ENCODE measurements around the gene SP140. TPM values are rescaled to one million over a fixed set of nuclear protein-coding genes. Genes with fewer than 3 reads are reported as not detected.

The SP140 gene
- total RNA-seq, 2 donors from 2014 or later = 1.7 to 2.2 TPM

DNA sequence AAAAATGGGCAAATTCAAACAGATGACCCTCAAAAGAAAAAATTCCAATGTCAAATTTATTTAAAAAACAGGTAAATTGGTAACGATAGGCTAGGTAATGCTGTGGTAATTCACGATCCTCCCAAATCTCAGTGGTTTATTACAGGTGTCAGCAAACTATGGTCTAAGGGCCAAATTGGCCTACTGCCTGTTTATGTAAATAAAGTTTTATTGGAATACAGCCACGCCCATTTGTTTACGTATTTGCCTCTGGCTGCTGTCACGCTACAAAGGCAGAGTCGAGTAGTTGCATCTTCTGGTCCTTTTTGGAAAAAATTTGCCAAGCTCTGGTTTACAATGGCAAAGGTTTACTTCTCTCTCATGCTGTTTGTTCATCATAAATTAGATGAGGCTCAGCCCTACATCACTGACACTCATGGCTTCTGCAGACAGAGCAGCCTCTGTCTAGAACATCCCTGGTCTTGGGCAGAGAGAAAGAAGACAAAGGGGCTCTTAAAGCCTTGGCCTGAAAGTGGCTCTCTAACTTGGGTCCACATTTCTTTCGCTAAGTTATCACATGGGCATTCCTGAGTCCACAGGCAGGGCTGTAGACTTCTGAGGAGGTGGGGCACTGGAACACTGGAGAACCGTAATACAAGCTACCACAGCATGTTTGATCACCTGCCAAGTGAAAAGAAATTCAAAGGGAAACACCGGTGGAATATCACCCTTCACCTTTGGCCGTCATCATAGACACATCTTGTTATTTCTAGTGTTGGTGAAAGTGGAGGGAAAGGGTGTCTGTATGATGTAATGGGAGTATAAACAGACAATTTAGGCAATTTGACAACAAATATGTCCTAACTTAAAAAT is 40.6 kb upstream of the SP140 start:
- Histone ChIP-seq H3K9me3 (no peaks in the 10 kb centered on the region), H3K27ac (no peak overlapping the region), H3K4me3 (no peak overlapping the region), H3K36me3 (no peaks in the 10 kb centered on the region), H3K9ac (ENCODE audit: low read depth in 2 of 2, low read length in 2 of 2) (no peak overlapping the region), H3K4me1 (no peaks in the 10 kb centered on the region), H3K27me3 (no peaks in the 10 kb centered on the region)
- intact Hi-C loops (cut with DNase I) = no loop called here
- TF ChIP-seq, protein P1, sequence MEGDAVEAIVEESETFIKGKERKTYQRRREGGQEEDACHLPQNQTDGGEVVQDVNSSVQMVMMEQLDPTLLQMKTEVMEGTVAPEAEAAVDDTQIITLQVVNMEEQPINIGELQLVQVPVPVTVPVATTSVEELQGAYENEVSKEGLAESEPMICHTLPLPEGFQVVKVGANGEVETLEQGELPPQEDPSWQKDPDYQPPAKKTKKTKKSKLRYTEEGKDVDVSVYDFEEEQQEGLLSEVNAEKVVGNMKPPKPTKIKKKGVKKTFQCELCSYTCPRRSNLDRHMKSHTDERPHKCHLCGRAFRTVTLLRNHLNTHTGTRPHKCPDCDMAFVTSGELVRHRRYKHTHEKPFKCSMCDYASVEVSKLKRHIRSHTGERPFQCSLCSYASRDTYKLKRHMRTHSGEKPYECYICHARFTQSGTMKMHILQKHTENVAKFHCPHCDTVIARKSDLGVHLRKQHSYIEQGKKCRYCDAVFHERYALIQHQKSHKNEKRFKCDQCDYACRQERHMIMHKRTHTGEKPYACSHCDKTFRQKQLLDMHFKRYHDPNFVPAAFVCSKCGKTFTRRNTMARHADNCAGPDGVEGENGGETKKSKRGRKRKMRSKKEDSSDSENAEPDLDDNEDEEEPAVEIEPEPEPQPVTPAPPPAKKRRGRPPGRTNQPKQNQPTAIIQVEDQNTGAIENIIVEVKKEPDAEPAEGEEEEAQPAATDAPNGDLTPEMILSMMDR (IDR thresholded peaks at IDR 0.05) = no peak
- DNase-seq = no peak

DNA sequence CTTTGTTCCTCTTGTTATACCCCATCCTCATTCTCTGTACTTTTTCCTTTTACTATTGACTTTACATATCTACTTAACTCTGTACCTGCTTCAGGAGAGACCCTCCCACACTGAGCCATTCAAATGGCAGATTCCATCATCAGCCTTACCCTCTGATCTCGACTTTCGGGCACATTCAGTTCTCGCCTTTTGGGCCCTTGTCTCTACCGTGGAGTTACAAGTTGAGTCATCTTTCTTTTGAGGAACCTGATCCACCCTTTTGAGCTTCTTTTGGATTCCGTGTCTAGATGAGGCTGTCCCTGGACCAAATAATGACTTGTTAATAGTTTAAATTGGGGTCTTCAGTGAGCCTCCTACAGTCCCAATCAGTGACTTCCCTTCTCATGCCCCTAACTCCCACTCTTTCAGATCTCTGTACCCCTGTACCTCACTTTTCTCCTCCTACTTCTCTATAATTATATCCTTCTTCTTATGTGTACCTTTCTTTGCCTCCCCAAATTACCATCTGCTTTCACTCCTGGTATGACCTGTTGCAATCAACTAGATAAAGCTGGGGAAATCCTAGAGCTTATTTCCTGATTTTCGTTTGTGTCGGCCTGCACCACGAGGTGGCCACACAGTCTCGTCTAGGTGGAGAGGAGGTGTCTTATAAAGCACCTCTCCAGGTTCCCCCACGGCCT is 23.0 kb upstream of the SP140 start:
- no peak overlapping the region for H3K27ac ChIP-seq

DNA sequence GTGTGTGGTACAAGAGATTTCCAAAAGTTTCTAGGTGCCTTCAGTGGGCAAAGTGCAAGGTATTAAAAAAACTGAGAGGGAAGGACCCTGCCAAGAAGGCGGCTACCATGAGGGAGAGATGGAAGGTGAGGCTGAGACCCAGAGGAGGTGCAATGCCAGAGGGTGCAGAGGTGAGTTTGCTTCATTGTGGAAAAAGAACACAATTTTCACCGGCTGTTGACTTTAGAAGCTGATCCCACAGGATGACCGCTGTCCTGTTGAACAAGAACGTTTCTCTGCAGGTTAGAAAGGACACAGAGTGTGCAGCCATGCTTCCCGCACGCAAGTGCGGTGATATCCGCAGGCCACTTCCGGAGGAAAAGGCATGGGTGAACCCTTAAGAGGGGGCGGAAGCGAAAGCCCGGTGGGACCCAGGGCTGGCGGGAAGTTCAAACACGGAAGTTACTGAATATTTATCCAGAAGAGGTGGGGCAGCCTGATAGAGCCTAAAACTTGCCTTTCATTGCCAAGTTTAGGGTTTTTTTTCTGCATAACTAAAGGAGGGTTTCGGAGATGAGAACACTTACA is 22.3 kb upstream of the SP140 start:
- no peak overlapping the region for H3K9ac ChIP-seq (ENCODE audit: low read depth in 2 of 2, low read length in 2 of 2)
- H3K36me3 ChIP-seq = peaks cover 6% of the 10 kb centered on the region
- intact Hi-C loops (cut with DNase I) = no loop called here
- DNase-seq = no peak
- no peaks in the 10 kb centered on the region for H3K9me3 ChIP-seq
- H3K4me3 ChIP-seq = no peak overlapping the region
- H3K27ac ChIP-seq = no peak overlapping the region
- H3K27me3 ChIP-seq = no peaks in the 10 kb centered on the region
- H3K4me1 ChIP-seq = no peaks in the 10 kb centered on the region
- TF ChIP-seq, protein P1 (IDR thresholded peaks at IDR 0.05) = no peak

More for the DNA sequence above, 23.0 kb upstream of the SP140 start:
- H3K4me1 ChIP-seq = no peaks in the 10 kb centered on the region
- no peak overlapping the region for H3K9ac ChIP-seq (ENCODE audit: low read depth in 2 of 2, low read length in 2 of 2)
- H3K36me3 ChIP-seq = peaks cover 6% of the 10 kb centered on the region
- H3K9me3 ChIP-seq = no peaks in the 10 kb centered on the region
- no peak overlapping the region for H3K4me3 ChIP-seq
- DNase-seq = no peak
- no peaks in the 10 kb centered on the region for H3K27me3 ChIP-seq
- intact Hi-C loops (cut with DNase I) = no loop called here
- TF ChIP-seq, protein P1 (IDR thresholded peaks at IDR 0.05) = no peak

DNA sequence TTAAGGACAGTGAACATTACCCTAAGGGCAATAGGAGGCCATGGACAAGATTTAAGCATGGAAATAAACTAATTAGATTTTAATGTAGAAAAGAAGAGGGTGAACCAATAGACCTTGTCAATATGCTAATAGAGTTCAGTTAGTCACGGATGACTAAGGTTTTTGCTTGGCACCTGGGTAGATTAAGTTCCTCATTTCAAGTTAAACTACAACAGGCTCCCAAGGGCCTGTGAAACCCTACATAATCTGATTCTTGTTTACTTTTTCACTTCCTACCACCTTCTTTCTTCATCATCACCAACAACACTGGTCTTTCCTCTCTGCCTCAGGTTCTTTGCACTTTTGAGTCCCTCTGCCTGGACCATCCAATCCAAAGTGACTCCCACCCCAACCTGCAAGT is 20.5 kb upstream of the SP140 start:
- H3K36me3 ChIP-seq = no peaks in the 10 kb centered on the region
- no peak overlapping the region for H3K4me3 ChIP-seq
- intact Hi-C loops (cut with DNase I) = no loop called here
- H3K4me1 ChIP-seq = no peaks in the 10 kb centered on the region
- DNase-seq = no peak
- H3K9me3 ChIP-seq = no peaks in the 10 kb centered on the region
- no peaks in the 10 kb centered on the region for H3K27me3 ChIP-seq
- no peak overlapping the region for H3K27ac ChIP-seq
- no peak overlapping the region for H3K9ac ChIP-seq (ENCODE audit: low read depth in 2 of 2, low read length in 2 of 2)
- TF ChIP-seq, protein P1 (IDR thresholded peaks at IDR 0.05) = no peak

DNA sequence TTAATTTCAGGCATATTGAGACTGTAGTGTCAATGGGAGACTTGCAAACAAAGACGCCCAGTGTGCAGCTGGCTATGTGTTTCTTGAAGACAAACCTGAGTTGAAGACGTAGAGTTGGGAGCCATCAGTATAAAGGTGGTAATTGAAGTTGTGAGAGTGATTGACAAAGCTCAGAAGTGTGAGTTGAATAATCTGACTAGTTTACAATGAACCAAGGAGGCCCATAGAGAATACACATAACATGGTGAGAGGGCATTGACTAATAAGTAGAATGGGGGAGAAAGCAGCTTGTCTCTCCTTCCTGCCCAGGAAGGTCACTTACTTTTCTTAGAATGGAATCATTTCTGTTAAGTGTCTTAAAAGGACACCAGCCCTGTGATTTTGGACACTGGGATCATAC is 19.8 kb upstream of the SP140 start:
- no peak overlapping the region for H3K4me3 ChIP-seq
- H3K27me3 ChIP-seq = no peaks in the 10 kb centered on the region
- no peaks in the 10 kb centered on the region for H3K9me3 ChIP-seq
- intact Hi-C loops (cut with DNase I) = no loop called here
- TF ChIP-seq, protein P1 (IDR thresholded peaks at IDR 0.05) = no peak
- H3K36me3 ChIP-seq = no peaks in the 10 kb centered on the region
- no peak overlapping the region for H3K27ac ChIP-seq
- H3K4me1 ChIP-seq = no peaks in the 10 kb centered on the region
- no peak overlapping the region for H3K9ac ChIP-seq (ENCODE audit: low read depth in 2 of 2, low read length in 2 of 2)
- no peak for DNase-seq

All from colonic mucosa (tissue), 4 donors.